K562 (cell line): ENCODE measurements around the gene TBC1D17. TPM values are rescaled to one million over a fixed set of nuclear protein-coding genes. Genes with fewer than 3 reads are reported as not detected.

Experiments
- HCFC1 ChIP-seq: IDR thresholded peaks from 2 replicates; pipeline ENCODE4 v1.6.1; 2012; ENCODE audit warnings: low read depth, low read length, improper control_type of control experiment
- NR2C2 ChIP-seq, 2 experiments: fragments of 200-800 bp in 1 of 2; sonication (Bioruptor generic) in 1 of 2; sonication (generic) in 1 of 2; formaldehyde crosslinking in 1 of 2; IDR thresholded peaks; 2 replicates each; pipeline versions ENCODE4 v1.6.1 to v1.8.0; 2016 to 2022; ENCODE audit warnings: mild to moderate bottlenecking in 1 of 2, missing compliant biosample characterization in 1 of 2, missing genetic modification characterization in 1 of 2, missing genetic modification reagents in 1 of 2
- NR4A1 ChIP-seq, 2 experiments: fragments of 250-450 bp in 1 of 2; fragments of 450-650 bp in 1 of 2; sonication (Bioruptor Pico) in 1 of 2; IDR thresholded peaks; 2 replicates each; pipeline versions ENCODE4 v1.4.0 to v1.6.1; 2016 to 2020; ENCODE audit warnings: mild to moderate bottlenecking in 2 of 2, missing compliant biosample characterization in 1 of 2, missing genetic modification characterization in 1 of 2, moderate library complexity in 1 of 2
- PTTG1 ChIP-seq: fragments of 450-650 bp; IDR thresholded peaks from 2 replicates; pipeline ENCODE4 v1.6.1; 2016; ENCODE audit warnings: low read depth, mild to moderate bottlenecking, missing genetic modification characterization, missing compliant biosample characterization
- RAD51 ChIP-seq: fragments of 450-650 bp; IDR thresholded peaks from 2 replicates; pipeline ENCODE4 v1.7.1; 2016; ENCODE audit warnings: low read depth, mild to moderate bottlenecking, borderline replicate concordance
- TCFL5 ChIP-seq: fragments of 250-450 bp; sonication (Bioruptor Pico); conservative IDR thresholded peaks from 2 replicates; pipeline ENCODE4 v1.6.1; 2021; ENCODE audit warnings: mild to moderate bottlenecking, moderate library complexity, matching md5 sums
- TEAD1 ChIP-seq, 2 experiments: fragments of 450-650 bp in 1 of 2; sonication (generic) in 1 of 2; formaldehyde crosslinking; IDR thresholded peaks; 2 replicates each; pipeline versions ENCODE4 v1.4.0 to v1.8.0; 2020 to 2022; ENCODE audit warnings: mild to moderate bottlenecking in 2 of 2, missing genetic modification reagents in 1 of 2
- ZNF507 ChIP-seq: conservative IDR thresholded peaks from 2 replicates; pipeline ENCODE4 v1.6.1; 2017; ENCODE audit warnings: missing genetic modification characterization, missing compliant biosample characterization
- ZNF584 ChIP-seq: fragments of 200-800 bp; sonication (Bioruptor generic); IDR thresholded peaks from 2 replicates; pipeline ENCODE4 v1.6.1; 2016; ENCODE audit warnings: low read depth, mild to moderate bottlenecking, missing genetic modification characterization, missing compliant biosample characterization
- ZNF707 ChIP-seq: fragments of 250-450 bp; sonication (Bioruptor Pico); conservative IDR thresholded peaks from 2 replicates; pipeline ENCODE4 v1.8.0; 2022; ENCODE audit warnings: inconsistent platforms, mild to moderate bottlenecking, moderate library complexity
- polyA plus RNA-seq, 8 experiments: library from polyadenylated mRNA; depleted of rRNA in 4 of 8; stranded (reverse) in 5 of 8; unstranded in 3 of 8; fragments of >200 nt; fragmentation: Nextera tagmentation in 2 of 8; fragmentation: Illumina TruSeq in 1 of 8; extraction: Ambion mirVana in 2 of 8; extraction: Trizol in 1 of 8; gene quantifications; 2 replicates each; pipeline versions ENCODE4 v1.2.1 to v1.2.3, GENCODE V29; 2011 to 2014; ENCODE audit warnings: inconsistent platforms in 1 of 8, missing spikeins in 1 of 8
- total RNA-seq, 7 experiments: library from RNA; depleted of rRNA in 6 of 7; stranded (reverse); fragments of >200 nt in 6 of 7; fragmentation: Illumina TruSeq in 2 of 7; extraction: Trizol in 2 of 7; gene quantifications; 2 replicates each; pipeline versions ENCODE4 v1.2.1 to v1.2.3, GENCODE V29; 2011 to 2021; ENCODE audit warnings: low replicate concordance in 1 of 7
- TF ChIP-seq, protein P1 (sequence below): fragments of 250-450 bp; sonication (Bioruptor Pico); IDR thresholded peaks from 2 replicates; pipeline ENCODE4 v1.4.0; 2020; ENCODE audit warnings: mild to moderate bottlenecking, moderate library complexity
- TF ChIP-seq, protein P2 (sequence below), 2 experiments: fragments of 450-650 bp; IDR thresholded peaks; 2 replicates each; pipeline ENCODE4 v1.6.1; 2018; ENCODE audit warnings: mild to moderate bottlenecking in 2 of 2, low read depth in 1 of 2; ENCODE audit not compliant: partially characterized antibody in 2 of 2
- TF ChIP-seq, protein P3 (sequence below): fragments of 200-800 bp; sonication (Bioruptor generic); IDR thresholded peaks from 2 replicates; pipeline ENCODE4 v1.6.1; 2017; ENCODE audit warnings: missing genetic modification characterization, missing compliant biosample characterization
- TF ChIP-seq, protein P4 (sequence below): fragments of 450-650 bp; formaldehyde crosslinking; IDR thresholded peaks from 2 replicates; pipeline ENCODE4 v1.4.0; 2020; ENCODE audit warnings: mild to moderate bottlenecking, moderate library complexity

The TBC1D17 gene
- total and polyA plus RNA-seq, 9 of the 15 experiments (the other 6 are each of a cell fraction or from before 2014, with no cell fraction given) = 0.42 to 16.0 (median 3.8) TPM

DNA sequence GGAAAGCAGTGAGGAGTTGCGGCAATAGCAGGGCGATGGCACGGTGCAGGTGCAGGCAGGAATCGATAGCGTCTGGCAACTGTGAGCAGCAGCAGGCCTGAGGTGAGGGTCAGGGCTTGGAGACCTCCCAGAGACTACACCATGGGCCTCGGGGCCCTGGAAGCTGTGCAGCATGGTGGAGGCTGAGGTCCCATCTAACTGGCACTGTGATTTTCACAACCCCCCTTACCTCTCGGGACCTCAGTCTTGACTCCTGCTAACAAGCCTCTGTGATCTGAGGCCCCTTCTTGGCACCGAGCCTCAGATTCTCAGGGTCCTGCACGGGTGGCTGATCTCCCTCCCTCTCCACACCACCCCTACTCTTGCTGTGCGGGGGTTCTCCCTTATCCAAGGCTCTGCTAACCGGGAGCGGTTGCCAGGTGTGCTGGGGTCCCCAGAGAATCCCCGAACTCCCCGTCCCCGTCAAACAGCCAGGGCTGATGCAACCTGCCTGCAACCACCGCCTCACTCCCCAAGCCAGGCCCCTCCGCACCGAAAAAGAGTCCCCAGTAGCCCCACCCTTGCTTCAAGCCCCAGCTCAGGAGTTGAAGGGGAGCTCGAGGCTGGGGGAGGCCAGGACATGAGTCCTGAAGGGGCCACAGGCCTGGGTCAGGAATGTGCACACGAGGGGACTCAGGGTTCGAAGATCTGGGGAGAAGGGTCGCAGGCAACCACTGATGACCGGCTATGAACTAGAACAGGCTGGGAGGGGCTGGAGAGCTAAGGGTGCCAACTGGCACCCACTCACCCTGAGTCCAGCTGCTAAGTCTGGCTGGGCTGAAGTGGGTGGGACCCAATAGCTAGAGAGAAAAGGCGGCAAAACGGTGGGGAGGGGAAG, 46.7 kb downstream of the TBC1D17 start (continued):
- TF ChIP-seq, protein P1, sequence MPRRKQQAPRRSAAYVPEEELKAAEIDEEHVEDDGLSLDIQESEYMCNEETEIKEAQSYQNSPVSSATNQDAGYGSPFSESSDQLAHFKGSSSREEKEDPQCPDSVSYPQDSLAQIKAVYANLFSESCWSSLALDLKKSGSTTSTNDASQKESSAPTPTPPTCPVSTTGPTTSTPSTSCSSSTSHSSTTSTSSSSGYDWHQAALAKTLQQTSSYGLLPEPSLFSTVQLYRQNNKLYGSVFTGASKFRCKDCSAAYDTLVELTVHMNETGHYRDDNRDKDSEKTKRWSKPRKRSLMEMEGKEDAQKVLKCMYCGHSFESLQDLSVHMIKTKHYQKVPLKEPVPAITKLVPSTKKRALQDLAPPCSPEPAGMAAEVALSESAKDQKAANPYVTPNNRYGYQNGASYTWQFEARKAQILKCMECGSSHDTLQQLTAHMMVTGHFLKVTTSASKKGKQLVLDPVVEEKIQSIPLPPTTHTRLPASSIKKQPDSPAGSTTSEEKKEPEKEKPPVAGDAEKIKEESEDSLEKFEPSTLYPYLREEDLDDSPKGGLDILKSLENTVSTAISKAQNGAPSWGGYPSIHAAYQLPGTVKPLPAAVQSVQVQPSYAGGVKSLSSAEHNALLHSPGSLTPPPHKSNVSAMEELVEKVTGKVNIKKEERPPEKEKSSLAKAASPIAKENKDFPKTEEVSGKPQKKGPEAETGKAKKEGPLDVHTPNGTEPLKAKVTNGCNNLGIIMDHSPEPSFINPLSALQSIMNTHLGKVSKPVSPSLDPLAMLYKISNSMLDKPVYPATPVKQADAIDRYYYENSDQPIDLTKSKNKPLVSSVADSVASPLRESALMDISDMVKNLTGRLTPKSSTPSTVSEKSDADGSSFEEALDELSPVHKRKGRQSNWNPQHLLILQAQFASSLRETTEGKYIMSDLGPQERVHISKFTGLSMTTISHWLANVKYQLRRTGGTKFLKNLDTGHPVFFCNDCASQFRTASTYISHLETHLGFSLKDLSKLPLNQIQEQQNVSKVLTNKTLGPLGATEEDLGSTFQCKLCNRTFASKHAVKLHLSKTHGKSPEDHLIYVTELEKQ (CRISPR knock-in tag) = no peak
- TF ChIP-seq, protein P2, sequence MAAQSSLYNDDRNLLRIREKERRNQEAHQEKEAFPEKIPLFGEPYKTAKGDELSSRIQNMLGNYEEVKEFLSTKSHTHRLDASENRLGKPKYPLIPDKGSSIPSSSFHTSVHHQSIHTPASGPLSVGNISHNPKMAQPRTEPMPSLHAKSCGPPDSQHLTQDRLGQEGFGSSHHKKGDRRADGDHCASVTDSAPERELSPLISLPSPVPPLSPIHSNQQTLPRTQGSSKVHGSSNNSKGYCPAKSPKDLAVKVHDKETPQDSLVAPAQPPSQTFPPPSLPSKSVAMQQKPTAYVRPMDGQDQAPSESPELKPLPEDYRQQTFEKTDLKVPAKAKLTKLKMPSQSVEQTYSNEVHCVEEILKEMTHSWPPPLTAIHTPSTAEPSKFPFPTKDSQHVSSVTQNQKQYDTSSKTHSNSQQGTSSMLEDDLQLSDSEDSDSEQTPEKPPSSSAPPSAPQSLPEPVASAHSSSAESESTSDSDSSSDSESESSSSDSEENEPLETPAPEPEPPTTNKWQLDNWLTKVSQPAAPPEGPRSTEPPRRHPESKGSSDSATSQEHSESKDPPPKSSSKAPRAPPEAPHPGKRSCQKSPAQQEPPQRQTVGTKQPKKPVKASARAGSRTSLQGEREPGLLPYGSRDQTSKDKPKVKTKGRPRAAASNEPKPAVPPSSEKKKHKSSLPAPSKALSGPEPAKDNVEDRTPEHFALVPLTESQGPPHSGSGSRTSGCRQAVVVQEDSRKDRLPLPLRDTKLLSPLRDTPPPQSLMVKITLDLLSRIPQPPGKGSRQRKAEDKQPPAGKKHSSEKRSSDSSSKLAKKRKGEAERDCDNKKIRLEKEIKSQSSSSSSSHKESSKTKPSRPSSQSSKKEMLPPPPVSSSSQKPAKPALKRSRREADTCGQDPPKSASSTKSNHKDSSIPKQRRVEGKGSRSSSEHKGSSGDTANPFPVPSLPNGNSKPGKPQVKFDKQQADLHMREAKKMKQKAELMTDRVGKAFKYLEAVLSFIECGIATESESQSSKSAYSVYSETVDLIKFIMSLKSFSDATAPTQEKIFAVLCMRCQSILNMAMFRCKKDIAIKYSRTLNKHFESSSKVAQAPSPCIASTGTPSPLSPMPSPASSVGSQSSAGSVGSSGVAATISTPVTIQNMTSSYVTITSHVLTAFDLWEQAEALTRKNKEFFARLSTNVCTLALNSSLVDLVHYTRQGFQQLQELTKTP (IDR thresholded peaks at IDR 0.05; ENCODE audit: low read depth in 1 of 2, partially characterized antibody in 2 of 2) = peak in 1 of 2 experiments; percentile 75
- TF ChIP-seq TCFL5 = peak; percentile 59; the same call in 1 of the 2 replicates
- TF ChIP-seq, protein P3, sequence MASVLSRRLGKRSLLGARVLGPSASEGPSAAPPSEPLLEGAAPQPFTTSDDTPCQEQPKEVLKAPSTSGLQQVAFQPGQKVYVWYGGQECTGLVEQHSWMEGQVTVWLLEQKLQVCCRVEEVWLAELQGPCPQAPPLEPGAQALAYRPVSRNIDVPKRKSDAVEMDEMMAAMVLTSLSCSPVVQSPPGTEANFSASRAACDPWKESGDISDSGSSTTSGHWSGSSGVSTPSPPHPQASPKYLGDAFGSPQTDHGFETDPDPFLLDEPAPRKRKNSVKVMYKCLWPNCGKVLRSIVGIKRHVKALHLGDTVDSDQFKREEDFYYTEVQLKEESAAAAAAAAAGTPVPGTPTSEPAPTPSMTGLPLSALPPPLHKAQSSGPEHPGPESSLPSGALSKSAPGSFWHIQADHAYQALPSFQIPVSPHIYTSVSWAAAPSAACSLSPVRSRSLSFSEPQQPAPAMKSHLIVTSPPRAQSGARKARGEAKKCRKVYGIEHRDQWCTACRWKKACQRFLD (CRISPR knock-in tag) = peak; percentile 70
- TF ChIP-seq ZNF507 (tag) = no peak
- peak; percentile 90 for TF ChIP-seq ZNF584 (CRISPR knock-in tag)
- no peak for TF ChIP-seq NR2C2 (CRISPR knock-in tag; IDR thresholded peaks at IDR 0.05)
- peak; percentile 64 for TF ChIP-seq NR2C2 (tag; IDR thresholded peaks at IDR 0.05)
- peak; percentile 50; the same call in 1 of the 2 replicates for TF ChIP-seq PTTG1 (tag)
- TF ChIP-seq NR4A1 (CRISPR knock-in tag; IDR thresholded peaks at IDR 0.05) = no peak
- peak; percentile 79 for TF ChIP-seq NR4A1 (tag; IDR thresholded peaks at IDR 0.05)
- TF ChIP-seq ZNF707 (CRISPR knock-in tag) = peak; percentile 35; the same call in 1 of the 2 replicates
- TF ChIP-seq HCFC1 = peak; percentile 27; the same call in 1 of the 2 replicates
- TF ChIP-seq, protein P4, sequence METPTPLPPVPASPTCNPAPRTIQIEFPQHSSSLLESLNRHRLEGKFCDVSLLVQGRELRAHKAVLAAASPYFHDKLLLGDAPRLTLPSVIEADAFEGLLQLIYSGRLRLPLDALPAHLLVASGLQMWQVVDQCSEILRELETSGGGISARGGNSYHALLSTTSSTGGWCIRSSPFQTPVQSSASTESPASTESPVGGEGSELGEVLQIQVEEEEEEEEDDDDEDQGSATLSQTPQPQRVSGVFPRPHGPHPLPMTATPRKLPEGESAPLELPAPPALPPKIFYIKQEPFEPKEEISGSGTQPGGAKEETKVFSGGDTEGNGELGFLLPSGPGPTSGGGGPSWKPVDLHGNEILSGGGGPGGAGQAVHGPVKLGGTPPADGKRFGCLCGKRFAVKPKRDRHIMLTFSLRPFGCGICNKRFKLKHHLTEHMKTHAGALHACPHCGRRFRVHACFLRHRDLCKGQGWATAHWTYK (CRISPR knock-in tag) = peak; percentile 68; the same call in 1 of the 2 replicates
- TF ChIP-seq TEAD1 (CRISPR knock-in tag; IDR thresholded peaks at IDR 0.05) = 0 out of 4 replicates have a peak, but pooled peaks of 1 of the 2 experiments have one; percentile 34
- TF ChIP-seq RAD51 = no peak
